ENCODE data around the gene FAN1.
"Not testable (repeated sequence)": the region's sequence is repeated elsewhere in the genome, so short reads cannot be mapped to it uniquely, and the experiment has no call there.

The FAN1 gene

DNA sequence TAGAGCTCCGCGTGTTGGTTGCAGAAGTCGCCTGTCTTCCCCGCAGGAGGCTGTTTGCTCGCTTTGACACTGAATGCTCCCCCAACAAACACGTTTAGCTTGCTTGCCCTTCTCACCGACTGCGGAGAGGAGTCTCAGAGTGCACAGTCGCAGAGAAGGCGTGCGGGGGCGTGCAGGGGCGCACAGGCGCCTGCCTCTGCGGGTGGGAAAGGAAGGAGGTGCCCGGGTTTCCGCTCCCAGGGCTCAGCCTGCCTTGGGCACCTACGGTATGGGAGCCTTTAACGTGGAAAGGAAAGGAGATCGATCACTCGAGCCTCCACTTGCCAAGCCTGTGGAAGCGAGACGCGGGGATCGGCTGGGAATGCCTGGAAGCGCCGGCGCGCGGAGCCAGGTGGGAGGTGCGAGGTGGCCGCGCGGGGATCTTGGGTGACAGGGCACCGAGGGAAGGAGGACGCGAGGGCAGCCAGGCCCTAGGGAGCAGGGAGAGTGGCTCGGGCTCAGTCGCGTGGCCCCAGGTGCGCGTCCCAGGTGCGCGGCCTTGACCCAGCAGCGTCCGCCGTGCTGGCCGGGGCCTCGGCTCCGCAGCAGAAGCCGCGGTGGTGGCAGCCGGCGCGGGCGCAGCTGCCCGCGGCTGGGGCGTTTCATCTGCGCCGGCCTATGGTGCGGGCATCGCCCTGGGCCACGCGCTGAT lies at the start of gene FAN1:
Gene FAN1 (plus strand): TSS at position 419 of the 691 bp plus-strand sequence. CDS start 749 bp downstream, outside the sequence.
- FAIRE-seq = peak; percentile 83

DNA sequence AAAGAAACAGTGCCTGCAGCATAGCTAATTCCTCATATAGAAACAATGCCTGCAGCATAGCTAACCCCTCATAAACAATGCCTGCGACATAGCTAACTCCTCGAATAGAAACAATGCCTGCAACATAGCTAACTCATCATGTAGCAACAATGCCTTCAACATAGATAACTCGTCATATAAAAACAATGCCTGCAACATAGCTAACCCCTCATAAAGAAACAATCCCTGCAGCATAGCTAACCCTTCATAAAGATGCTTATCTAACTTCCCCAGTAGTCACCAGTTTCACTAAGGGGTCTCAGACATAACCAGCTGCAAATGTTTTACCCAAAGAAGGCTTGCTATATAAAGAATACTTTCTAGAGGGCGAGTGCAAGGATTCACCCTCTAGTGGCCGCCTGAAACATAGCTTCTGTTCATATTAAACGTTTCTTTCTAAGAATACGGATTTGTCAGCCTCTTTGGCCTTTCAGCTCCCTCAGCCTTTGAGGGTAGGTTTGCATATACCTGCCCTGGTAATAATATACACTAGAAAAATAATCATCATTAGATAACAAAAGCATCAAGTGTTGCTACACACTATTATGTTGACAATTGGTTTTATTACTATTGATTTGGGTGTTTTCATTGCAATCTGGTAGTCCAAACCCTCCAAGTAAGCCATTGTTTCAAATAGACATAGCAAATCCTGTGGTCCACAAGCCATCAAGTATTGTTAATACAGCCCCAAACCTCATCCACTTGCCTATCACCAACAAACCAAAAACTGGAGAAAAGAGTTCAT lies 44.4 kb upstream of the FAN1 start:
- peak; percentile 8 for DNase-seq (ENCODE audit: low spot score)

More for the DNA sequence above, at the start of gene FAN1:
- peak; percentile 89 for DNase-seq (ENCODE audit: low spot score)

DNA sequence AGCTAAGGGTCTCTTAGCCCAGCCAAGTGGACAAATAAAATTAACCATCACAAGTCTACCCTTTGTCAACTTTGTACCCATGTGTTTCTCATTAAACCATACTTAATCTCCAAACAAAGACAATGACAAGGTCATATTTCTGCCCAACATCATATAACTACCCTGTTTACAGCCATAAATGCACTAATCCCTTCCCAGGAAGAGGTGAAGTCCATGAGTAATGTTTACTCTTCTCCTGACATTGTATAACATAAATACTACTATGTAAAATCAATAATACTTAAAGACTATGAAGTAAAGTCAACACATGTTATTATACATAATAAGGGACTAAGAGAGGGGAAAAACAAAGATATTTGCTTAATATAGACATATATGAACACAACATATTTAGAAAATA lies 38.5 kb upstream of the FAN1 start:
- FAIRE-seq (no peak), DNase-seq (ENCODE audit: low spot score) (no peak)

More for the DNA sequence above, 44.4 kb upstream of the FAN1 start:
- FAIRE-seq = no peak

DNA sequence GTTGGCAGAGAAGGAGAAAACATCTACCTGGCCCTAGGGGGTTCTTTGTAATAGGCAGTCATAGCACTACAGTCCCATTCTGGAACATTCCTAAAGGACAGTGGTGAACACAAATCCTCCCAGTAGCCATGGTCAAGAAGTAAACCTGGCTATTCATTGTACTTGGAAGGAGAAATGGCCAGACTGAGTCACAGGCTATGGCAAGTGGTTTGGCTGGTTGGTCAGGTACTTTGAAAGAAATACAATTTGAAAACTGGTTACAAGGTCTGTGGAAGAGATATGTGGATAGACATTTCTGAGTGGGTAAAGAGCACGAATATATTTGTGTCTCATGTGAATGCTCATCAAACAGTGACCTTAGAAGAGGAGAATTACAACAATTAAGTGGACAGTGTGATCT lies 33.0 kb upstream of the FAN1 start:
- FAIRE-seq (no peak), DNase-seq (ENCODE audit: low spot score) (no peak)

DNA sequence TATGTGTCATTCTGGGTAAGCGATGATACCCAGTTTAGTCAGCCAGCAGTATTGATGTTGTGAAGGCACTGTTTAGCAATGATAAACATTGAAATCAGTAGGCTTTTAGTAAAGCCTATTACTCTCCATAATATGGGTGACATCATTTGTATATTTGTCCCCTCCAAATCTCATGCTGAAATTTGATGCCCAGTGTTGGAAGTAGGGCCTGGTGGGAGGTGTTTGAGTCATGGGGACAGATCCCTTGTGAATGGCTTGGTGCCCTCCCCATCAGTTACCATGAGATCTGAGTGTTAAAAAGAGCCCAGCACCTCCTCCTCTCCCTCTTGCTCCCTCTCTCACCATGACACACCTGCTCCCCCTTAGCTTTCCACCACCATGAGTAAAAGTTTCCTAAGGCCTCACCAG lies 31.4 kb upstream of the FAN1 start:
- DNase-seq (ENCODE audit: low spot score) = no peak
- no peak for FAIRE-seq

DNA sequence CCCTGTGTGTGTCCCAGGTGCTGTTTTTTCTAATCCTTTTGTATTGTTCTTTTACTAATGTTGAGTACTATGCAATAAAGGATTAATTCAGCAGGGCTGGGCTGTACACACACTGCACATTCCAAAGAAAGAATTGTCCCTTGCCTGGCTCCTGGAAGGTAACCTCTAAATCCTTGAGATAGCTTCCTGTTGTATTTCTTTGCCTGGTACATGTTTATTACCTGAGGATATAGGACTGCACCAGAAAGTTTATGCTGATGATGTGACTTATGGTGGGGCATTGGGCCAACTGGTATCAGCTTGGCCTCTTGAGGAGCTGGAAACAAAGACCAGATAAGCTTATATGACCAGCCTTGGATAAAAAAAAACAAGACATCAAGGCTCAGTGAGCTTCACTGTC lies 26.6 kb upstream of the FAN1 start:
- DNase-seq (ENCODE audit: low spot score) (no peak), FAIRE-seq (no peak)

DNA sequence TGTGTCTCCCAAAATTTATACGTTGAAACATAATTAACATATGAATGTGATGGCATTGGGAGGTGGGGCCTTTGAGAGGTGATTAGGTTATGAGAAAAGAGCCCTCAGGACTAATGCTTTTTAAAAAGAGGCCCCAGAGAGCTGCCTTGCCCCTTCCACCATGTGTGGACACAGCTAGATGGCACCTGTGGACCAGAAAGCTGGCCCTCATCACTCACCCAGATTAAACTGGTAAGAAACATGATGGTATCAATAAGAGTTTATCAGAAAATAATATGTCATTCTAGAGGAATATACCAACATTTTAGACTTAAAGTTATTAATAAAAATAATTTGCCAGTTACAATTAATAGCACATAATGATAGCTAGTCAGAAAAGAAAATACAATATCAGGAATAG lies 25.2 kb upstream of the FAN1 start:
- no peak for DNase-seq (ENCODE audit: low spot score)
- FAIRE-seq = no peak

DNA sequence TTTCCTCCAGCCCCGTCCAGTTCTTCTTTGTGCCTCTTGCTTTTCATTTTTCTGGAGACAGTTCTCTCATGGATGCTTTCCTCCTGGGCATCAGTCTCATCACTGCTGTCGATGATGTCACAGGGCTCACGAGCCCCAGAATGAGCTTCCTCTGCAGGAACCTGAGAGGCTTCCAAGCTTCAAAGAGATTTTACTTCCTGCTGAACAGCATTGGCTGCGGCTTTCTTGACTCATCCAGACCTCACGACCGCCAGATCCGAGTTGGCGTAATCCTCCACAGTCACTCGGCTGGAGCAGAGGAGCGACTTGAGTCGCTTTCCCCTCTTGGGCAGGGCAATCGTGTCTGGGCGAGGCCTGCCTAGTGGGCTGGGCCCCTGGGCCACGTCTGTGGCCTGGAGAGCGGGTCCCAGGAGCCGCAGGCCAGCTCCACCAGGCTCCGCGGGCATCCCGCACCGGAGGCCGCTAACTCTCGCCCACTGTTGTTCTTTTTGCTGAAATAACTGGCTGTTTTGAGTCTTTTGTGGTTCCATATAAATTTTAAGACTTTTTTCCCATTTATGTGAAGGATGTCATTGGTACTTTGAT lies 20.8 kb upstream of the FAN1 start:
- no peak for DNase-seq (ENCODE audit: low spot score)
- FAIRE-seq = no peak

DNA sequence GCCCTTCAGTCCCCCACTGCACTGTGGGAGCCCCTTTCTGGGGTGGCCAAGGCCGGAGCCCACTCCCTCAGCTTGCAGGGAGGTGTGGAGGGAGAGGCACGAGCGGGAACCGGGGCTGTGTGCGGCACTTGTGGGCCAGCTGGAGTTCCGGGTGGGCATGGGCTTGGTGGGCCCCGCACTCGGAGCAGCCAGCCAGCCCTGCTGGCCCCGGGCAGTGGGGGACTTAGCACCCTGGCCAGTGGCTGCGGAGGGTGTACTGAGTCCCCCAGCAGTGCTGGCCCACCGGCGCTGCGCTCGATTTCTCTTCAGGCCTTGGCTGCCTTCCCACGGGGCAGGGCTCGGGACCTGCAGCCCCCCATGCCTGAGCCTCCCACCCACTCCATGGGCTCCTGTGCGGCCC lies 20.0 kb upstream of the FAN1 start:
- FAIRE-seq; DNase-seq (ENCODE audit: low spot score): not testable (repeated sequence)

DNA sequence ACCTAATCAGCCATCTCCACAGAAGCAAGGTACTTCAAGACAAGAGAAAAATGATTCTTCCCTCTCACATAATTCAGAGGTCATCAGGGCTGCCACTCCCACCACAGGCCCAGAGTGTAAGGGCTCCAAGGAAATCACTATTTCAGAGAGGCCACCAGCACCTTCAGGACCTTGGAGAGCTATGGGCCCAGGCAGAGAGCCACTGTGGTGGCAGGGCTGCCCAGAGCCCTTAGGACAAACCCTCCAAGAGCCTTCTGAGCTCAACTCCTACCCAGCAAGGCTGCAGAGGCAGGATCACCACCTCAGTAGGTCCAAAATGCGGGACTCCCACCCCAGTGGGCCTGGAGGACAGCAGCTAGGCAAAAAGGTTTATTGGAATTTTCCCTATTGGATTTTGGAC lies 17.9 kb upstream of the FAN1 start:
- no peak for DNase-seq (ENCODE audit: low spot score)
- FAIRE-seq = no peak

DNA sequence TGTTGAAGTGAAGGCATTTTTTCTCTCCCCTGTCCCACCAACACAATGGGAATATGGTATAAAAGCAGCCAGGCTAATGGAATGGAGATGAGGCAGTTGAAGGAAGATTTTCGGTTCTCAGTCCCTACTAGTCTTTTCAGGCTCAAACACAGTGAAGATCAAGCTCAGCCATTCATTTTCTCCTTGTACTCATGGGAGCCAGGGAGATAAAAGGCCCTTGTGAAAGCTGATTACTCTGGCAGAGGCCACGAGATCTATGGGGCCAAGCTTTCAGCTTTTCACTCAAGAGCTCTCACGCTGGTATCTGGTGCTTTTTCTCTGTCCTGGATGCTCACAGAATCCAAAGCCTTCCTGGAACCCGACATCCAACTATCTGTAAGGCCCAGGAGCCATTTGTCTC lies 14.5 kb upstream of the FAN1 start:
- no peak for DNase-seq (ENCODE audit: low spot score)

DNA sequence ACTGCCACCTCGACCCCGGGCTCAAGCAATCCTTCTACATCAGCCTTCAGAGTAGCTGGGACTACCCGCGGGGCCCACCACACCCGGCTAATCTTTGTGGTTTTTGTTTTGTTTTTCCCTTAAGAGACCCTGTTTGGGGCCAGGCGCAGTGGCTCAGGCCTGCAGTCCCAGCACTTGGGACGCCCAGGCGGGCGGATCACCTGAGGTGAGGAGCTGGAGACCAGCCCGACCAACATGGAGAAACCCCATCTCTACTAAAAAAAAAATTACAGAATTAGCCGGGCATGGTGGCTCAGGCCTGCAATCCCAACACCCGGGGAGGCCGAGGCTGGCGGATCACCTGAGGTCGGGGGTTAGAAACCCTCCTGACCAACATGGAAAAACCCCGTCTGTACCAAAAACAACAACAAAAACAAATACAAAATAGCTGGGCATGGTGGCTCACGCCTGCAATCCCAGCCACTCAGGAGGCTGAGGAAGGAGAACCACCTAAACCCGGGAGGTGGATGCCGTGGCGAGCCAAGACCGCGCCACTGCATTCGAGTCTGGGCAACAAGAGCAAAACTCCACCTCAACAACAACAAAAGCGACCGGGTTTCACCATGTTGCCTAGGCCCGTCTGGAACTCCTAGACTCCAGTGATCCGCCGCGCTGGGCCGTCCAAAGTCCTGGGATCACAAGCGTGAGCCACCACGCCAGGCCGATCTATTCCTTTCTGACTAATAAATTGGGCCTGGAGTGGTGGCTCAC lies 8.1 kb upstream of the FAN1 start:
- FAIRE-seq = no peak
- no peak for DNase-seq (ENCODE audit: low spot score)

More for the DNA sequence above, 14.5 kb upstream of the FAN1 start:
- FAIRE-seq = no peak

DNA sequence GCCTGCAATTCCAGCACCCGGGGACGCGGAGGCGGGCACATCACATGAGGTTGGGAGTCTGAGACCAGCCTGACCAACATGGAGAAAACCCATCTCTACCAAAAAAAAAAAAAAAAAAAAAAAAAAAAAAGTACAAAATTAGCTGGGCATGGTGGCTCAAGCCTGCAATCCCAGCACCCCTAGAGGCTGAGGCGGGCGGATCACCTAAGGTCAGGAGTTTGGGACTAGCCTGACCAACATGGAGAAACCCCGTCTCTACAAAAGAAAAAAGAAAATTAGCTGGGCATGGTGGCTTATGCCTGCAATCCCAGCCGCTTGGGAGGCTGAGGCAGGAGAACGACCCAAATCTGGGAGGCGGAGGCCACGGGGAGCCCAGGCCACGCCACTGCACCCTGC lies 7.5 kb upstream of the FAN1 start:
- FAIRE-seq (no peak), DNase-seq (ENCODE audit: low spot score) (no peak)

DNA sequence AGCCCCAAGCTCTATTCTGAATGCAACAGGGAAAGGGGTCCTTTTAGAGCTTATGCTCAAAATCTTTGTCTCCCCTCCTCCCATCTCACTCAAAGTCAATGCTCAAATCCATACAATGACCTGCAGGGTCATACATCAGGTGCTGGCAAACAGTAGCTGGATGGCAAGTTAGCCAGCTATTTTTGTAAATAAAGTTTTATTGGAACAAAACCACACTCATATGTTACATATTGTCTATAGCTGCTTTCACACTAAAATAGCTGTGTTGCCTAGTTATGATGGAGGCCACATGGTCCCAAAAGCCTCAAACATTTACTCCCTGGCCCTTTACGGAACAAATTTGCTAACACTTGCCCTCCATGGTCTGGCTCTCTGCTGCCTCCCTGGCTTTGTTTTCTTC lies 1.8 kb upstream of the FAN1 start:
- FAIRE-seq (no peak), DNase-seq (ENCODE audit: low spot score) (no peak)

DNA sequence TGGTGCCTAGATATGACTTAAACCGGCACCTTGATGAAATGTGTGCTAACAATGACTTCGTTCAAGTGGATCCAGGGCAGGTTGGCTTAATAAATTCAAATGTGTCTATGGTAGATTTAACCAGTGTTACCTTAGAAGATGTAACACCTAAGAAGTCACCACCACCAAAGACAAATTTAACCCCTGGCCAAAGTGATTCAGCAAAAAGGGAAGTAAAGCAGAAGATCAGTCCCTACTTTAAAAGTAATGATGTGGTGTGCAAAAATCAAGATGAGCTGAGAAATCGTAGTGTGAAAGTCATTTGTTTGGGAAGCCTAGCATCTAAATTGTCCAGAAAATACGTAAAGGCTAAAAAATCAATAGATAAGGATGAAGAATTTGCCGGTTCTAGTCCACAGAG lies 1.1 kb downstream of the FAN1 start:
- no peak for FAIRE-seq
- no peak for DNase-seq (ENCODE audit: low spot score)

DNA sequence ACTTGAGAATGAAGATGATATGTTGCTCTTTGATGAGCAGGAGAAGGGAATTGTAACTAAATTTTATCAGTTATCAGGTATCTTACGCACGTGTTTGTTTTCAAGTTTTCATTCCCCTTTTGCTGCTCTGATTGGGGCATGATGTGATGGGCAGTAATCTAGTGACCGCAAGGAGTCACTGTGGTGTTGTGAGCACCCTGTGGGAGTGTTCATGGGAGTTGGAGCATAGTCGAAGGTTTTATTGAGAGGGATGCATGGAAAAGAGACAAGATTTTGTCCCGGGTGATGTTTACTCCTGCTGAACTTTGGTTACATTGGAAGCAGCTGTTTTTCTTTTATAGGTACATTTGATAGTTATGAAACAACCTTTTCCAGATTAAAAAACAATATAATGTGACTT lies 2.1 kb downstream of the FAN1 start:
- no peak for DNase-seq (ENCODE audit: low spot score)
- no peak for FAIRE-seq

DNA sequence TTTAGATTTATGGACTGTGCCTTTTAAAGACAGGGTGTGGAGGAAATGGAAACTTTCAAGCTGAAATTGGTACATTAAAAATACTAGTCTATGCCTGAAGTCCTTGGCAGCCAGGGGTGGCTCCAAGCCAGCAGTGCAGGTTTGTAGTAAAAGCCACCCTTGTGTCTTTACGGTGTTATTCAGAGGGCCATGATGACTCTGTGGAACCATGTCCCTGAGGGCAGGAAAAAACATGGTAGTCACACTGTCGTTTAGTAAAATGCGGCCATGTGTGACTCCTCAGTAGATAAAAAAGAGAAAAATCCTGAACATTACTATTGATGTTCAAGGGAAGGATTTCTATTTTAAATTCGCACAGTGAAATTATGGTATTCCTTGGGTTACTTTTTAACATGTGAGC lies 2.7 kb downstream of the FAN1 start:
- DNase-seq (ENCODE audit: low spot score) (no peak), FAIRE-seq (no peak)

DNA sequence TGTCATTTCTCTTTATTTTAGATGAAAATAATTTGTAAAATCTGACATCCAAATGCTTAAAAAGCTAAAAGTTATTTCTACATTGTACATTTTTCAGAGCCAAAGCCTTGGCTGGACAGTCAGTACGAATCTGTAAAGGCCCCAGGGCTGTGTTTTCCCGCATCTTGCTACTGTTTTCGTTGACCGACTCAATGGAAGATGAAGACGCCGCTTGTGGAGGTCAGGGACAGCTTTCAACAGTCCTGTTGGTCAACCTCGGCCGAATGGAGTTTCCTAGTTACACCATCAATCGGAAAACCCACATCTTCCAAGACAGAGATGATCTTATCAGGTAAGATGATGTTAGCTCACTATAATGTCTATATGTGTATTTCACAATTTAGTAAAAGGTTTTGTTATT lies 10.0 kb downstream of the FAN1 start:
- FAIRE-seq (no peak), DNase-seq (ENCODE audit: low spot score) (no peak)

DNA sequence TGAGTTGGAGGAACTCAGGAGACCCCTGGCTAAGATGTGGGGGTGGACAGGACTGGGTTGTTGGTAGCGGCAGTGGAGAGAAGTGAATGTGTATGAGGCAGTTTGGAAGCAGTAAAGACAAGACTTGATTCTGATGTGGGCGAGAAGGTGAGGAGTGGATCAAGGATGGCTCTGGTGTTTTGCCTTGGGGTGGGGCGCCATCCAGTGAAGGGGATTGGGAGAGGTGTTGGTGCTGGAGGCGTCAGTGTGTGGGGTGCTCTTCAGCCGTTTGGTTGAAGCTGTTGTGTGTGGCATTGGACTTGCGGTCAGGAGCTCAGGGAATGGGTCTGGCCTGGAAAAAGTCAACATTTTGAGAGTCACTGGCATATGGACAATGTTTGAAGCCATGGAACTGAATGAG lies 13.3 kb downstream of the FAN1 start:
- FAIRE-seq = no peak
- no peak for DNase-seq (ENCODE audit: low spot score)

DNA sequence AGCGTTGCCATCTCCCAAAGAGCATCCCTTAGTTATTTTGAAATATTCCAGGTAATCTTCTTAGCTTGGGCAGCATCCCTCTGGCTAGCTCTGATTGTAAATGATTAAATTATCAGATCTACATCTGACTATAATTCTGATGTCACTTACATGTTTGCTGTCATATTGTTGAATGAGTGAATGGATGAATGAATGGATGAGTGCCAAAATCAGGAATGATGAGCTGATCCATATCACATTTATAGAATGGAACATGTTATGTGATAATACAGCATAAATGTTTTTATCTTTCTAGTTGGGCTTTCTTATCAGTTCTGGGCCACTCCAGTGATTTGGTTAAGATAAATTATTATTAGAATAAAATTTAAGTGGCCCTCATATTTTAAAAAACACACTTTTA lies 14.0 kb downstream of the FAN1 start:
- FAIRE-seq (no peak), DNase-seq (ENCODE audit: low spot score) (no peak)

DNA sequence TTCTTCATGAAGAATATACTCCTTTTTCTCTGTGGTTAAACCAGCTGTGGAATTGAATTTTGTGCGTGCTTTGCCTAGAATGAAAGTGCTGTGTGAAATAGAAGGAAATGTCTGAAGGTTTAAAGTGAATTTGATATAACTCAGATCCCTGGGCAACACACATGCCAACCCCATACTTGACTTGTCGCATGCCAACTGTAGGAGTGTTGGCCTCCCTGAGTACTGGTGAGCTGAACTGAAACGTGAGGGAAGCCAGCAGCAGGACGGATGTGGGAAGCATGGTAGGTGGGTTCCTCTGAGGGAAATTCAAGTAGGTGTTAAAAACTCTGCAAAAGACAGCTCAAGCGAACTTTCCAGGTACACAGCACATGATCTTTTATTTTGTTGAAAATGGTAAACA lies 14.7 kb downstream of the FAN1 start:
- FAIRE-seq (no peak), DNase-seq (ENCODE audit: low spot score) (no peak)

Data from urothelium cell line (cell line).